ENCODE measurements around the gene ALG12. TPM values are rescaled to one million over a fixed set of nuclear protein-coding genes. Genes with fewer than 3 reads are reported as not detected.

ALG12 gene
- total RNA-seq, 3 donors from 2014 or later (not counting 1 experiment from before 2014, with no cell fraction given): 17.2 to 22.7 (median 19.2) TPM

DNA sequence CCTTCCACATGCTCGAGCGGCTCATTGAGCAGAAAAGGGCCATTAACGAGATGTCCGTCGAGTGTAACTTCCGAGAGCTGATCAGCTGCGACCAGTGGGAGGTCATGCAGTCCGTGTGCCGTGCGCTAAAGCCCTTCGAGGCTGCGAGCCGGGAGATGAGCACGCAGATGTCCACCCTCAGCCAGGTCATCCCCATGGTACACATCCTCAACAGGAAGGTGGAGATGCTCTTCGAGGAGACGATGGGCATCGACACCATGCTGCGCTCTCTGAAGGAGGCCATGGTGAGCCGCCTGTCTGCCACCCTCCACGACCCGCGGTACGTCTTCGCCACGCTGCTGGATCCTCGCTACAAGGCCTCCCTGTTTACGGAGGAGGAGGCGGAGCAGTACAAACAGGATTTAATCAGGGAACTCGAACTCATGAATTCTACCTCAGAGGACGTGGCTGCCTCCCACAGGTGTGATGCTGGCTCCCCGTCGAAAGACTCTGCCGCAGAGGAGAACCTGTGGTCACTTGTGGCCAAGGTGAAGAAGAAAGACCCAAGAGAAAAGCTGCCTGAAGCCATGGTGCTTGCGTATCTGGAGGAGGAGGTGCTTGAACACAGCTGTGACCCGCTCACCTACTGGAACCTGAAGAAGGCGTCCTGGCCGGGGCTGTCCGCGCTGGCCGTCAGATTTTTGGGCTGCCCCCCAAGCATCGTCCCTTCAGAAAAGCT is 31.7 kb downstream of the ALG12 start:
- ATAC-seq: peak in 2 of 3 donors; percentile 24 to 62
- no peaks in the 10 kb centered on the region for H3K27me3 ChIP-seq (ENCODE audit: control insufficient read depth, insufficient read depth, low read length)
- H3K36me3 ChIP-seq (ENCODE audit: control insufficient read depth, insufficient read depth, low read length): peaks cover 28% of the 10 kb centered on the region
- peaks cover 12% of the 10 kb centered on the region for H3K4me1 ChIP-seq (ENCODE audit: control insufficient read depth, insufficient read depth, low read length)
- no peaks in the 10 kb centered on the region for H3K9me3 Mint-ChIP-seq
- H3K4me1 Mint-ChIP-seq: peaks cover 20 to 36% of the 10 kb centered on the region in 2 donors
- no peak overlapping the region for H3K27ac ChIP-seq (ENCODE audit: low read length)
- DNase-seq: no peak
- peaks cover 2% of the 10 kb centered on the region for H3K9me3 ChIP-seq (ENCODE audit: control insufficient read depth, insufficient read depth, low read length)
- H3K36me3 Mint-ChIP-seq: peaks cover 16% of the 10 kb centered on the region
- no peak overlapping the region for H3K4me3 Mint-ChIP-seq
- H3K4me3 ChIP-seq (ENCODE audit: low read length): no peak overlapping the region
- no peak for TF ChIP-seq CTCF (IDR thresholded peaks at IDR 0.05)
- intact Hi-C loops (cut with micrococcal nuclease): no loop called here
- WGBS (ENCODE audit: insufficient coverage): 89% methylated on average over 41 of the region's 41 CpGs
- peak overlapping the region in 1 of 2 donors; percentile 65 for H3K27ac Mint-ChIP-seq
- H3K27me3 Mint-ChIP-seq (ENCODE audit: low read depth in 2 of 2): no peaks in the 10 kb centered on the region

GRCh38 chr22:49885881-49886280 is 32.4 kb downstream of the ALG12 start:
- Histone ChIP-seq H3K4me3 (ENCODE audit: low read length) (no peak overlapping the region), H3K27ac (ENCODE audit: low read length) (no peak overlapping the region), H3K36me3 (ENCODE audit: control insufficient read depth, insufficient read depth, low read length) (peaks cover 28% of the 10 kb centered on the region), H3K9me3 (ENCODE audit: control insufficient read depth, insufficient read depth, low read length) (peaks cover 2% of the 10 kb centered on the region), H3K27me3 (ENCODE audit: control insufficient read depth, insufficient read depth, low read length) (no peaks in the 10 kb centered on the region), H3K4me1 (ENCODE audit: control insufficient read depth, insufficient read depth, low read length) (peaks cover 18% of the 10 kb centered on the region)
- no peaks in the 10 kb centered on the region for H3K27me3 Mint-ChIP-seq (ENCODE audit: low read depth in 2 of 2)
- ATAC-seq (no peak), DNase-seq (no peak)
- TF ChIP-seq CTCF (IDR thresholded peaks at IDR 0.05): no peak
- no peaks in the 10 kb centered on the region for H3K9me3 Mint-ChIP-seq
- intact Hi-C loops (cut with micrococcal nuclease): no loop called here
- H3K4me3 Mint-ChIP-seq: no peak overlapping the region
- H3K27ac Mint-ChIP-seq: no peak overlapping the region
- peaks cover 20 to 32% of the 10 kb centered on the region in 2 donors for H3K4me1 Mint-ChIP-seq
- 98% methylated on average over 35 of the region's 35 CpGs for WGBS (ENCODE audit: insufficient coverage)
- peaks cover 11% of the 10 kb centered on the region for H3K36me3 Mint-ChIP-seq

DNA sequence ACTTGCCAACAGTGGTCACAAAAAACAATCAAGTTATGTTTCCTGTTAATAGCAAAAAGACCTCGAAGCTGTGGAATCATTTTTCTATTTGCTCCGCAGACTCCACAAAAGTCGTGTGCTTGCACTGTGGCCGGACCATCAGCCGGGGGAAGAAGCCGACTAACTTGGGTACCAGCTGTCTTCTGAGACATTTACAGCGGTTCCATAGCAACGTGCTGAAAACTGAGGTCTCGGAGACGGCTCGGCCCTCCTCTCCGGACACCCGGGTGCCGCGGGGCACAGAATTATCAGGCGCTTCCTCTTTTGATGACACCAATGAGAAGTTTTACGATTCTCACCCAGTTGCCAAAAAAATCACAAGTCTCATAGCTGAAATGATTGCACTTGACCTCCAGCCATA is 33.0 kb downstream of the ALG12 start:
- H3K27ac Mint-ChIP-seq: no peak overlapping the region
- Histone ChIP-seq H3K4me1 (ENCODE audit: control insufficient read depth, insufficient read depth, low read length) (peaks cover 21% of the 10 kb centered on the region), H3K27ac (ENCODE audit: low read length) (no peak overlapping the region), H3K36me3 (ENCODE audit: control insufficient read depth, insufficient read depth, low read length) (peaks cover 28% of the 10 kb centered on the region), H3K9me3 (ENCODE audit: control insufficient read depth, insufficient read depth, low read length) (peaks cover 2% of the 10 kb centered on the region), H3K4me3 (ENCODE audit: low read length) (no peak overlapping the region), H3K27me3 (ENCODE audit: control insufficient read depth, insufficient read depth, low read length) (no peaks in the 10 kb centered on the region)
- H3K9me3 Mint-ChIP-seq: no peaks in the 10 kb centered on the region
- TF ChIP-seq CTCF (IDR thresholded peaks at IDR 0.05): no peak
- no peak overlapping the region for H3K4me3 Mint-ChIP-seq
- DNase-seq (no peak), ATAC-seq (no peak)
- H3K27me3 Mint-ChIP-seq (ENCODE audit: low read depth in 2 of 2): no peaks in the 10 kb centered on the region
- H3K36me3 Mint-ChIP-seq: peaks cover 11% of the 10 kb centered on the region
- WGBS (ENCODE audit: insufficient coverage): 98% methylated on average over 17 of the region's 17 CpGs
- H3K4me1 Mint-ChIP-seq: peaks cover 24 to 37% of the 10 kb centered on the region in 2 donors
- intact Hi-C loops (cut with micrococcal nuclease): no loop called here
